H1 (cell line): ENCODE measurements around the gene ZNF622.

Experiments
- CHD2 ChIP-seq: IDR thresholded peaks from 2 replicates; pipeline ENCODE4 v1.6.1; 2012; ENCODE audit warnings: low read length, improper control_type of control experiment
- EZH2 ChIP-seq: fragments of 200-600 bp; sonication (generic); IDR thresholded peaks from 2 replicates; pipeline ENCODE4 v1.7.1; 2012; ENCODE audit warnings: low read depth, mild to moderate bottlenecking, moderate library complexity, low read length, inconsistent platforms; ENCODE audit not compliant: severe bottlenecking
- JUND ChIP-seq: IDR thresholded peaks from 2 replicates; pipeline ENCODE4 v1.6.1; 2011; ENCODE audit warnings: mild to moderate bottlenecking, improper control_type of control experiment, low read length
- NRF1 ChIP-seq: IDR thresholded peaks from 2 replicates; pipeline ENCODE4 v1.6.1; 2011; ENCODE audit warnings: mild to moderate bottlenecking, low read depth, low read length, improper control_type of control experiment
- POLR2AphosphoS5 ChIP-seq: IDR thresholded peaks from 2 replicates; pipeline ENCODE4 v1.6.1; 2011; ENCODE audit warnings: low read depth, low read length
- TAF1 ChIP-seq: IDR thresholded peaks from 2 replicates; pipeline ENCODE4 v1.6.1; 2011; ENCODE audit warnings: mild to moderate bottlenecking, low read depth, low read length
- TF ChIP-seq, protein P1 (sequence below), 3 experiments: IDR thresholded peaks; 1 replicate in 2 of 3; 2 replicates in 1 of 3; pipeline versions ENCODE4 v1.5.1 to v1.6.1; 2011; ENCODE audit warnings: low read length in 3 of 3, mild to moderate bottlenecking in 3 of 3, inconsistent platforms in 2 of 3, low read depth in 1 of 3, moderate library complexity in 1 of 3; ENCODE audit not compliant: insufficient read depth in 1 of 3; ENCODE audit errors: control extremely low read depth in 1 of 3

DNA sequence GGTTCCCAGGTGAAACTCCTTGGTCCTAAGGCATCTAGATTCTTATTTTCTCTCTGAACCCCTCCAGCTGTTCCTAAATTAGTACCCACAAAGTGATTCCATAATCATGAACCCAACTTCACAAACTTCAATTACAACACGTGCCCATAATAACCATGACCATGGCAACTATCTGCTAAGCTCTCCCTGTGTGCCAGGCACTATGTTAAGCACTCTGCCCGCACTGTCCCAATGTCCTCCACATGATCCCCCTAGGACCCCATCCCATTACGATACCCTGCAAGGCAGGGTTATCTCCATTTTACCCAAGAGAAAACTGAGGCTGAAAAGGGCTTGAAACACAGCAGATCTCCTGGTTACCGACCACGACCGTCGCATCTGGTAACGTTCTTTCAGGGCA is 25.3 kb upstream of the ZNF622 start:
- TF ChIP-seq CHD2 (no peak), JUND (no peak), TAF1 (no peak), POLR2AphosphoS5 (no peak), EZH2 (no peak), NRF1 (no peak)
- TF ChIP-seq, protein P1, sequence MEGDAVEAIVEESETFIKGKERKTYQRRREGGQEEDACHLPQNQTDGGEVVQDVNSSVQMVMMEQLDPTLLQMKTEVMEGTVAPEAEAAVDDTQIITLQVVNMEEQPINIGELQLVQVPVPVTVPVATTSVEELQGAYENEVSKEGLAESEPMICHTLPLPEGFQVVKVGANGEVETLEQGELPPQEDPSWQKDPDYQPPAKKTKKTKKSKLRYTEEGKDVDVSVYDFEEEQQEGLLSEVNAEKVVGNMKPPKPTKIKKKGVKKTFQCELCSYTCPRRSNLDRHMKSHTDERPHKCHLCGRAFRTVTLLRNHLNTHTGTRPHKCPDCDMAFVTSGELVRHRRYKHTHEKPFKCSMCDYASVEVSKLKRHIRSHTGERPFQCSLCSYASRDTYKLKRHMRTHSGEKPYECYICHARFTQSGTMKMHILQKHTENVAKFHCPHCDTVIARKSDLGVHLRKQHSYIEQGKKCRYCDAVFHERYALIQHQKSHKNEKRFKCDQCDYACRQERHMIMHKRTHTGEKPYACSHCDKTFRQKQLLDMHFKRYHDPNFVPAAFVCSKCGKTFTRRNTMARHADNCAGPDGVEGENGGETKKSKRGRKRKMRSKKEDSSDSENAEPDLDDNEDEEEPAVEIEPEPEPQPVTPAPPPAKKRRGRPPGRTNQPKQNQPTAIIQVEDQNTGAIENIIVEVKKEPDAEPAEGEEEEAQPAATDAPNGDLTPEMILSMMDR (IDR thresholded peaks at IDR 0.05; ENCODE audit: control extremely low read depth in 1 of 3, insufficient read depth in 1 of 3, low read depth in 1 of 3, low read length in 3 of 3): no peak
